H1 (cell line): ENCODE data around the gene PURA. TPM values are rescaled to one million over a fixed set of nuclear protein-coding genes. Genes with fewer than 3 reads are reported as not detected.

ENCODE experiments used
- CTCF ChIA-PET: fragments of 300-600 bp; sonication (Branson Sonifier 250); formaldehyde crosslinking; loops from one replicate; lab custom pipeline; 2021; ENCODE audit not compliant: partially characterized antibody; lab: Charles Lee
- POLR2A ChIA-PET: fragments of 300-600 bp; sonication (Branson Sonifier 250); formaldehyde crosslinking; loops from one replicate; lab custom pipeline; 2021; ENCODE audit warnings: inconsistent platforms; ENCODE audit not compliant: partially characterized antibody; lab: Charles Lee
- DNase-seq, 2 experiments: peaks; one replicate each; pipeline versions ENCODE4 v3.0.0 to v3.0.0-alpha.2; 2010 to 2022; ENCODE audit warnings: low spot score in 2 of 2, low read depth in 1 of 2, mixed read lengths in 1 of 2
- FAIRE-seq: peaks from 2 replicates; lab custom pipeline; 2011; peaks lifted over from hg19 to GRCh38; lab: Jason Lieb, UNC
- H2AFZ ChIP-seq: 2 replicates; pipeline ENCODE4 v1.8.1; 2012; ENCODE audit warnings: low read length, inconsistent platforms
- H2AK5ac ChIP-seq: 2 replicates; pipeline ENCODE4 v1.6.1; 2013; ENCODE audit warnings: low read depth, low read length
- H2BK120ac ChIP-seq: replicated peaks from 2 replicates; pipeline ENCODE3; 2013; ENCODE audit warnings: low read depth, low read length, inconsistent platforms
- H2BK12ac ChIP-seq: 2 replicates; pipeline ENCODE4 v1.6.1; 2013; ENCODE audit warnings: low read depth, low read length
- H2BK15ac ChIP-seq: 2 replicates; pipeline ENCODE4 v1.6.1; 2013; ENCODE audit warnings: low read length
- H2BK20ac ChIP-seq: 2 replicates; pipeline ENCODE4 v1.6.1; 2013; ENCODE audit warnings: low read length
- H2BK5ac ChIP-seq: 2 replicates; pipeline ENCODE4 v1.6.1; 2013; ENCODE audit warnings: low read depth, low read length
- H3K14ac ChIP-seq: 2 replicates; pipeline ENCODE4 v1.6.1; 2013; ENCODE audit warnings: inconsistent platforms; ENCODE audit not compliant: insufficient read length
- H3K18ac ChIP-seq: 2 replicates; pipeline ENCODE4 v1.6.1; 2013; ENCODE audit warnings: low read length; ENCODE audit errors: extremely low read depth
- H3K23ac ChIP-seq: 2 replicates; pipeline ENCODE4 v1.6.1; 2013; ENCODE audit warnings: inconsistent platforms; ENCODE audit not compliant: insufficient read length
- H3K23me2 ChIP-seq: 2 replicates; pipeline ENCODE4 v1.6.1; 2013; ENCODE audit warnings: low read depth, low read length
- H3K27ac ChIP-seq: 2 replicates; pipeline ENCODE4 v1.6.1; 2011; ENCODE audit warnings: low read depth, low read length, inconsistent platforms
- H3K27me3 ChIP-seq, 4 experiments: replicated peaks in 1 of 4; 1 replicate in 1 of 4; 2 replicates in 3 of 4; pipeline versions ENCODE4 v1.6.1 to v1.8.1; 2011 to 2013; ENCODE audit warnings: low read length in 3 of 4, mild to moderate bottlenecking in 3 of 4, inconsistent platforms in 2 of 4, mixed read lengths in 2 of 4, moderate library complexity in 1 of 4; ENCODE audit not compliant: control insufficient read depth in 3 of 4, insufficient read depth in 3 of 4; ENCODE audit errors: extremely low read depth in 1 of 4
- H3K36me3 ChIP-seq, 4 experiments: 2 replicates each; pipeline versions ENCODE4 v1.6.1 to v1.8.1; 2011 to 2013; ENCODE audit warnings: mild to moderate bottlenecking in 4 of 4, low read length in 3 of 4, moderate library complexity in 2 of 4, control low read depth in 1 of 4, inconsistent platforms in 1 of 4; ENCODE audit not compliant: insufficient read depth in 4 of 4, control insufficient read depth in 2 of 4
- H3K4ac ChIP-seq: replicated peaks from 2 replicates; pipeline ENCODE3; 2013; ENCODE audit warnings: low read length, low read depth, mixed read lengths, inconsistent platforms; ENCODE audit not compliant: insufficient read length
- H3K4me1 ChIP-seq, 4 experiments: replicated peaks in 1 of 4; 1 replicate in 1 of 4; 2 replicates in 3 of 4; pipeline versions ENCODE4 v1.6.1 to v1.8.1; 2011 to 2013; ENCODE audit warnings: low read length in 3 of 4, inconsistent platforms in 2 of 4, mixed read lengths in 1 of 4; ENCODE audit not compliant: insufficient read depth in 4 of 4, control insufficient read depth in 3 of 4
- H3K4me2 ChIP-seq, 2 experiments: 2 replicates each; pipeline versions ENCODE4 v1.6.1 to v1.8.1; 2011 to 2013; ENCODE audit warnings: low read depth in 2 of 2, low read length in 2 of 2, control low read depth in 1 of 2, inconsistent platforms in 1 of 2, mild to moderate bottlenecking in 1 of 2; ENCODE audit not compliant: insufficient read depth in 1 of 2
- H3K4me3 ChIP-seq, 4 experiments: fragments of 200-600, 300-600 bp in 1 of 4; sonication (generic), shearing (Covaris generic), sonication (Bioruptor Twin) in 1 of 4; 2 replicates each; pipeline versions ENCODE4 v1.5.1 to v1.8.1; 2011 to 2016; ENCODE audit warnings: low read length in 4 of 4, low read depth in 3 of 4, control low read depth in 2 of 4, inconsistent platforms in 2 of 4, mild to moderate bottlenecking in 2 of 4, mixed read lengths in 1 of 4, moderate library complexity in 1 of 4; ENCODE audit not compliant: insufficient read depth in 2 of 4; ENCODE audit errors: extremely low read depth in 1 of 4
- H3K56ac ChIP-seq: replicated peaks from 2 replicates; pipeline ENCODE3; 2013; ENCODE audit warnings: low read depth, mild to moderate bottlenecking, mixed read lengths, low read length, inconsistent platforms; ENCODE audit not compliant: insufficient read length
- H3K79me1 ChIP-seq: 2 replicates; pipeline ENCODE4 v1.6.1; 2013; ENCODE audit warnings: low read depth, low read length, control low read depth
- H3K79me2 ChIP-seq, 2 experiments: 2 replicates each; pipeline versions ENCODE4 v1.6.1 to v1.8.1; 2012 to 2013; ENCODE audit warnings: low read length in 2 of 2, mild to moderate bottlenecking in 2 of 2, inconsistent platforms in 1 of 2; ENCODE audit not compliant: insufficient read depth in 2 of 2, control insufficient read depth in 1 of 2
- H3K9ac ChIP-seq, 4 experiments: replicated peaks in 1 of 4; 1 replicate in 1 of 4; 2 replicates in 3 of 4; pipeline versions ENCODE4 v1.6.1 to v1.8.1; 2011 to 2013; ENCODE audit warnings: low read depth in 3 of 4, low read length in 3 of 4, control low read depth in 2 of 4, mild to moderate bottlenecking in 2 of 4, moderate library complexity in 2 of 4, inconsistent platforms in 1 of 4; ENCODE audit errors: extremely low read depth in 1 of 4
- H3K9me3 ChIP-seq, 2 experiments: 2 replicates each; pipeline versions ENCODE4 v1.6.1 to v1.8.1; 2012 to 2013; ENCODE audit warnings: mild to moderate bottlenecking in 2 of 2, moderate library complexity in 2 of 2, control low read depth in 1 of 2, inconsistent platforms in 1 of 2, low read depth in 1 of 2, low read length in 1 of 2, mixed read lengths in 1 of 2; ENCODE audit not compliant: insufficient read depth in 2 of 2
- H4K20me1 ChIP-seq, 2 experiments: replicated peaks in 1 of 2; 2 replicates each; pipeline versions ENCODE3 to v1.8.1; 2011 to 2013; ENCODE audit warnings: inconsistent platforms in 2 of 2, low read length in 2 of 2, mild to moderate bottlenecking in 1 of 2; ENCODE audit not compliant: insufficient read depth in 2 of 2, control insufficient read depth in 1 of 2
- H4K5ac ChIP-seq: 2 replicates; pipeline ENCODE4 v1.6.1; 2013; ENCODE audit warnings: low read length, low read depth, mixed read lengths, inconsistent platforms; ENCODE audit not compliant: insufficient read length
- H4K8ac ChIP-seq: 2 replicates; pipeline ENCODE4 v1.8.0; 2013; ENCODE audit warnings: mild to moderate bottlenecking, moderate library complexity, low read length, inconsistent platforms; ENCODE audit not compliant: insufficient read depth; ENCODE audit errors: extremely low read depth
- H4K91ac ChIP-seq: replicated peaks from 2 replicates; pipeline ENCODE3; 2013; ENCODE audit warnings: low read length, mixed read lengths, inconsistent platforms; ENCODE audit not compliant: insufficient read length
- BRCA1 ChIP-seq: IDR thresholded peaks from 2 replicates; pipeline ENCODE4 v1.6.1; 2012; ENCODE audit warnings: low read depth, low read length, improper control_type of control experiment
- EZH2 ChIP-seq: fragments of 200-600 bp; sonication (generic); IDR thresholded peaks from 2 replicates; pipeline ENCODE4 v1.7.1; 2012; ENCODE audit warnings: low read depth, mild to moderate bottlenecking, moderate library complexity, low read length, inconsistent platforms; ENCODE audit not compliant: severe bottlenecking
- GTF2F1 ChIP-seq: IDR thresholded peaks from 2 replicates; pipeline ENCODE4 v1.6.1; 2012; ENCODE audit warnings: low read depth, low read length, improper control_type of control experiment, borderline replicate concordance
- SAP30 ChIP-seq: fragments of 300-600 bp; sonication (generic); IDR thresholded peaks from 2 replicates; pipeline ENCODE4 v1.7.1; 2012; ENCODE audit warnings: low read length, moderate library complexity, mild to moderate bottlenecking, inconsistent platforms; ENCODE audit not compliant: insufficient read depth, insufficient replicate concordance
- SIX5 ChIP-seq: IDR thresholded peaks from 2 replicates; pipeline ENCODE4 v1.6.1; 2011; ENCODE audit warnings: mild to moderate bottlenecking, low read depth, low read length
- SP2 ChIP-seq: IDR thresholded peaks from 2 replicates; pipeline ENCODE4 v1.6.1; 2012; ENCODE audit warnings: mild to moderate bottlenecking, low read length, inconsistent platforms
- SP4 ChIP-seq: IDR thresholded peaks from 2 replicates; pipeline ENCODE4 v1.6.1; 2012; ENCODE audit warnings: low read length, inconsistent platforms
- USF2 ChIP-seq: IDR thresholded peaks from 2 replicates; pipeline ENCODE4 v1.6.1; 2011; ENCODE audit warnings: low read length, improper control_type of control experiment
- WGBS, 2 experiments: shearing (Covaris generic) in 1 of 2; methylation state at CpG; one replicate each; pipeline versions ENCODE4 v1.1.6 to v1.1.7; 2013 to 2015; ENCODE audit warnings: low lambda C conversion rate in 2 of 2, mixed read lengths in 2 of 2, inconsistent platforms in 1 of 2, low coverage in 1 of 2, missing lambda C conversion rate in 1 of 2; ENCODE audit not compliant: insufficient replicate concordance in 2 of 2, insufficient coverage in 1 of 2, insufficient read length in 1 of 2; ENCODE audit errors: extremely low coverage in 1 of 2, missing lambda C conversion rate in 1 of 2; 5-methylcytosine and 5-hydroxymethylcytosine counted together
- polyA plus RNA-seq, 7 experiments: library from polyadenylated mRNA; depleted of rRNA in 3 of 7; stranded (reverse) in 5 of 7; unstranded in 2 of 7; fragments of >200 nt in 5 of 7; fragments of 200-250 nt in 2 of 7; gene quantifications; 1 replicate in 5 of 7; 2 replicates in 1 of 7; 4 replicates in 1 of 7; pipeline versions ENCODE4 v1.2.1 to v1.2.3, GENCODE V29; 2011 to 2013; ENCODE audit warnings: missing spikeins in 2 of 7, mixed read lengths in 2 of 7
- total RNA-seq: library from RNA; stranded (reverse); fragmentation: NEBNext Ultra II Directional; extraction: Animal tissue kit (Norgen Biotek cat#: 25700); gene quantifications from 2 replicates; pipeline ENCODE4 v1.2.1, GENCODE V29; 2021
- TF ChIP-seq, protein P1 (sequence below), 3 experiments: IDR thresholded peaks; 1 replicate in 2 of 3; 2 replicates in 1 of 3; pipeline versions ENCODE4 v1.5.1 to v1.6.1; 2011; ENCODE audit warnings: low read length in 3 of 3, mild to moderate bottlenecking in 3 of 3, inconsistent platforms in 2 of 3, low read depth in 1 of 3, moderate library complexity in 1 of 3; ENCODE audit not compliant: insufficient read depth in 1 of 3; ENCODE audit errors: control extremely low read depth in 1 of 3

The PURA gene
- total and polyA plus RNA-seq, 2 of the 8 experiments (the other 6 are each of a cell fraction or from before 2014, with no cell fraction given) = 0.98 to 2.1 TPM

DNA sequence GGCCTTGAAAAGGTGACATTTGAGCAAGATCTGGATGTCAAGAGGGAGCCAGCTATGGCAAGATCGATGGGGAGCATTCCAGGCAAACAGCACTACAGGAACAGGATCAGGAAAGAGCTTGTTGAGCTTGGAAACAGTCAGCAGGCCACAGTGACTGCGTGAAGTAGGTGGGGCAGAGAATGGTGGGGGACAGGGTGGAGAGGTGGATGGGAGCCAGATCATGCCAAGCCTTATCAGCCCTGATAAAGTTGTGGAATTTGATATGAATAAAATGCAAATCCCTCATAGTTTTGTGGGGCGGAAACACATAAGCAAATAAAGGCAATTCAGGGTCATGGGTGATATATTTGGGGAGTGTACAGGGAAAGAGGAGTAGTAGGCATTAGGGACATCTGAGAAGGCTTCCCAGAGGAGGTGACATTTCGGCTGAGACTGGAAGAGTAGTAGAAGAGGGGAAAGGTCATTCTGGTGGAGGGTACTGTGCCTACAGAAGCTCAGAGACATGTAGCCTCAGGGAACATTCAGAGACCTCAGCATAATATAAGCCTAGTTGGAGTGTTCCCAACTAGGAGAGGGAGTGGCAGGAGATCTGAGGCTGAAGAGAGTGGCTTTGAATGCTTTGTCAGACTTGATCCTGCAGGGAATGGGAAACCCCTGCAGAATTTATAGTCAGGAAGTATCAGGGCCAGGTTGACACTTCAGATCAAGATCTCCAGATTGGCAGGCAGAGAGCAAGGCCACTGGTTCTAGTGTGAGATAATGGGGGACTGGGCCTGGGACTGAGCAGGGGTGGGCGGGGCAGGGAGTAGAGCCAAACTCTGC, 51.4 kb downstream of the PURA start:
- no peak for DNase-seq
- Histone ChIP-seq H3K27me3 (no peaks in the 10 kb centered on the region), H3K27ac (no peak overlapping the region), H3K4me3 (no peak overlapping the region), H3K23me2 (no peaks in the 10 kb centered on the region), H3K79me2 (no peaks in the 10 kb centered on the region), H4K91ac (no peak overlapping the region), H4K5ac (no peak overlapping the region), H2BK120ac (no peak overlapping the region), H2BK12ac (no peak overlapping the region), H3K18ac (no peak overlapping the region), H2AFZ (no peak overlapping the region), H2AK5ac (no peak overlapping the region), H3K14ac (no peak overlapping the region), H2BK15ac (no peak overlapping the region), H3K79me1 (no peaks in the 10 kb centered on the region), H3K56ac (no peak overlapping the region), H3K9me3 (no peaks in the 10 kb centered on the region), H3K9ac (no peak overlapping the region), H3K36me3 (no peaks in the 10 kb centered on the region), H2BK20ac (no peak overlapping the region), H4K8ac (no peak overlapping the region), H3K4me1 (no peaks in the 10 kb centered on the region), H4K20me1 (no peaks in the 10 kb centered on the region), H3K4me2 (no peak overlapping the region), H3K23ac (no peak overlapping the region), H3K4ac (no peak overlapping the region), H2BK5ac (no peak overlapping the region)
- POLR2A ChIA-PET = no interaction called here
- FAIRE-seq = no peak
- 84% methylated on average over 5 of the region's 5 CpGs; no CpG with 5 or more reads in 1 of the 2 experiments for WGBS, 2 experiments
- CTCF ChIA-PET = interaction anchor here (1.4 kb wide), 1 partner anchor 9 kb away, joined by 9 read pairs; no protein-coding TSS in a partner anchor
- TF ChIP-seq SIX5 (no peak), SP4 (no peak), SP2 (no peak), EZH2 (no peak), USF2 (no peak), GTF2F1 (no peak), SAP30 (no peak), BRCA1 (no peak)
- TF ChIP-seq, protein P1, sequence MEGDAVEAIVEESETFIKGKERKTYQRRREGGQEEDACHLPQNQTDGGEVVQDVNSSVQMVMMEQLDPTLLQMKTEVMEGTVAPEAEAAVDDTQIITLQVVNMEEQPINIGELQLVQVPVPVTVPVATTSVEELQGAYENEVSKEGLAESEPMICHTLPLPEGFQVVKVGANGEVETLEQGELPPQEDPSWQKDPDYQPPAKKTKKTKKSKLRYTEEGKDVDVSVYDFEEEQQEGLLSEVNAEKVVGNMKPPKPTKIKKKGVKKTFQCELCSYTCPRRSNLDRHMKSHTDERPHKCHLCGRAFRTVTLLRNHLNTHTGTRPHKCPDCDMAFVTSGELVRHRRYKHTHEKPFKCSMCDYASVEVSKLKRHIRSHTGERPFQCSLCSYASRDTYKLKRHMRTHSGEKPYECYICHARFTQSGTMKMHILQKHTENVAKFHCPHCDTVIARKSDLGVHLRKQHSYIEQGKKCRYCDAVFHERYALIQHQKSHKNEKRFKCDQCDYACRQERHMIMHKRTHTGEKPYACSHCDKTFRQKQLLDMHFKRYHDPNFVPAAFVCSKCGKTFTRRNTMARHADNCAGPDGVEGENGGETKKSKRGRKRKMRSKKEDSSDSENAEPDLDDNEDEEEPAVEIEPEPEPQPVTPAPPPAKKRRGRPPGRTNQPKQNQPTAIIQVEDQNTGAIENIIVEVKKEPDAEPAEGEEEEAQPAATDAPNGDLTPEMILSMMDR (IDR thresholded peaks at IDR 0.05; ENCODE audit: control extremely low read depth in 1 of 3, insufficient read depth in 1 of 3, low read depth in 1 of 3, low read length in 3 of 3) = no peak
